GM18519 (cell line): ENCODE results near the gene GOSR2.
"Not testable (repeated sequence)": the region's sequence is repeated elsewhere in the genome, so short reads cannot be mapped to it uniquely, and the experiment has no call there.

ENCODE experiments used
- ATAC-seq: cut with Tn5 transposase; IDR thresholded peaks from one replicate; pipeline ENCODE4 v1.9.1; 2021; ENCODE audit warnings: mild to moderate bottlenecking, moderate library complexity; ENCODE audit not compliant: unreplicated experiment, low FRiP score

Gene GOSR2

GRCh38 chr17:46892192-46892703 lies 30.7 kb upstream of the GOSR2 start:
- no peak for ATAC-seq

GRCh38 chr17:46894024-46894423 lies 28.9 kb upstream of the GOSR2 start:
- ATAC-seq = no peak

GRCh38 chr17:46894476-46895151 lies 28.3 kb upstream of the GOSR2 start:
- ATAC-seq = no peak

GRCh38 chr17:46895171-46895570 lies 27.8 kb upstream of the GOSR2 start:
- ATAC-seq = no peak

- no peak for ATAC-seq
These were observed 26.0 kb upstream of the GOSR2 start for GRCh38 chr17:46896991-46897390.

GRCh38 chr17:46898364-46898763 lies 24.6 kb upstream of the GOSR2 start:
- no peak for ATAC-seq

- no peak for ATAC-seq
These were observed 24.1 kb upstream of the GOSR2 start for GRCh38 chr17:46898860-46899259.

- no peak for ATAC-seq
These were observed 21.7 kb upstream of the GOSR2 start for GRCh38 chr17:46901291-46901690.

- ATAC-seq = no peak
These were observed 18.9 kb upstream of the GOSR2 start for GRCh38 chr17:46903762-46904672.

GRCh38 chr17:46908068-46908737 lies 14.8 kb upstream of the GOSR2 start:
- ATAC-seq = no peak

- no peak for ATAC-seq
These were observed 12.6 kb upstream of the GOSR2 start for GRCh38 chr17:46910179-46910927.

GRCh38 chr17:46911311-46911710 lies 11.6 kb upstream of the GOSR2 start:
- ATAC-seq = no peak

GRCh38 chr17:46915596-46915995 lies 7.4 kb upstream of the GOSR2 start:
- no peak for ATAC-seq

- no peak for ATAC-seq
These were observed 6.7 kb upstream of the GOSR2 start for GRCh38 chr17:46916211-46916610.

GRCh38 chr17:46916623-46917022 lies 6.3 kb upstream of the GOSR2 start:
- ATAC-seq = no peak

GRCh38 chr17:46917041-46917440 lies 5.9 kb upstream of the GOSR2 start:
- ATAC-seq = no peak

- no peak for ATAC-seq
These were observed 5.4 kb upstream of the GOSR2 start for GRCh38 chr17:46917516-46917915.

GRCh38 chr17:46921962-46922361 lies 998 bp upstream of the GOSR2 start:
- ATAC-seq = not testable (repeated sequence)

GRCh38 chr17:46922487-46922803 lies 515 bp upstream of the GOSR2 start:
- ATAC-seq = no peak

- ATAC-seq = no peak
These were observed 2.4 kb downstream of the GOSR2 start for GRCh38 chr17:46925185-46925868.
